PFSK-1 (cell line): ENCODE measurements around the gene UBE2I.

Experiments
- POLR2AphosphoS5 ChIP-seq: IDR thresholded peaks from 2 replicates; pipeline ENCODE4 v1.6.1; 2012; ENCODE audit warnings: low read depth, mild to moderate bottlenecking, control low read depth, low read length, moderate library complexity
- REST ChIP-seq, 2 experiments: IDR thresholded peaks; 2 replicates each; pipeline versions ENCODE4 v1.6.1 to v1.8.0; 2011 to 2012; ENCODE audit warnings: low read depth in 2 of 2, low read length in 2 of 2, control low read depth in 1 of 2, inconsistent platforms in 1 of 2, mild to moderate bottlenecking in 1 of 2, moderate library complexity in 1 of 2; ENCODE audit not compliant: insufficient read depth in 1 of 2
- TAF1 ChIP-seq: IDR thresholded peaks from 2 replicates; pipeline ENCODE4 v1.6.1; 2012; ENCODE audit warnings: low read length, control low read depth, borderline replicate concordance; ENCODE audit not compliant: insufficient read depth

- TF ChIP-seq POLR2AphosphoS5 (no peak), TAF1 (no peak), REST (IDR thresholded peaks at IDR 0.05; ENCODE audit: insufficient read depth in 1 of 2, low read depth in 2 of 2, low read length in 2 of 2) (no peak)
These were observed 6.6 kb downstream of the UBE2I start for GRCh38 chr16:1316033-1316405.
